IPS DF 4.7 (cell line): Measurements from ENCODE around the gene MORF4L1.
"Not testable (repeated sequence)": the region's sequence is repeated elsewhere in the genome, so short reads cannot be mapped to it uniquely, and the experiment has no call there.

Source experiments
- DNase-seq: peaks from one replicate; pipeline ENCODE4 v3.0.0-alpha.2; 2013; ENCODE audit warnings: low spot score; ENCODE audit errors: extremely low read depth

MORF4L1 gene, protein sequence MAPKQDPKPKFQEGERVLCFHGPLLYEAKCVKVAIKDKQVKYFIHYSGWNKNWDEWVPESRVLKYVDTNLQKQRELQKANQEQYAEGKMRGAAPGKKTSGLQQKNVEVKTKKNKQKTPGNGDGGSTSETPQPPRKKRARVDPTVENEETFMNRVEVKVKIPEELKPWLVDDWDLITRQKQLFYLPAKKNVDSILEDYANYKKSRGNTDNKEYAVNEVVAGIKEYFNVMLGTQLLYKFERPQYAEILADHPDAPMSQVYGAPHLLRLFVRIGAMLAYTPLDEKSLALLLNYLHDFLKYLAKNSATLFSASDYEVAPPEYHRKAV

DNA sequence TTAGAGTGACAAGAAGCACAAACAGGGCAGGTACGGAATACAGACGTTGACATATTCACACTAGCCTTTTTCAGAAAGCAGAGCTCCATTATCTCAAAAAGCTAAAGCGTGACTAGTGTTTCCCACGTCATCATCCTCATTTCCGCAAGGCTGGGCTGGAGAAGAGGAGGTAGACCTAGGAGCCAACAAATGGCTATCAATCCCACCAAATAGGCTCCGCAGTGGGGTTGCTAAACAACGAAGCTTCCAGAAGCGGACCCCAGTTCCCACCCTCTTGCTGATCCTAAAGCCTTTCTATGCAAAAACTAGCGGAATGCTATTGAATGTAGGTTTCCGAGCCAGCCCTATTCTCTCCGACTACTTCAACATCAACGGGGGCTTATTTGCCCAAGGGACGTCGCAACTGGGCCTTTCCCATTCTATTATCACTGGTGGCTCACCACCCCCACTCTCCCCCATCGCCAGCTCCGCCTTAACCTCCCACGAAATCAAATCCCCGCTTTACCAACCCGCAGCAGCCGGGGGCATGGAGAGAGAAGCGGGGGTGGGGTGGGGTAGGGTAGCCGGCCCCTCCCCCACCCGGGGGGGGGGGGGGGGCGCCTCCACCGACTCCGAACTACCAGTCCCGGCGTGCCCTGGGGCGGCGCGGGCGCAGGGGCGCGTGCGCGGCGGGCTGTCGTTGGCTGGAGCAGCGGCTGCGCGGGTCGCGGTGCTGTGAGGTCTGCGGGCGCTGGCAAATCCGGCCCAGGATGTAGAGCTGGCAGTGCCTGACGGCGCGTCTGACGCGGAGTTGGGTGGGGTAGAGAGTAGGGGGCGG lies at the start of gene MORF4L1:
Gene MORF4L1 (plus strand): TSS at position 736 of the 817 bp plus-strand sequence. CDS start 128 bp downstream, outside the sequence.
- DNase-seq, result no peak

- DNase-seq, result no peak
Observed at GRCh38 chr15:78828920-78829319, 43.8 kb upstream of the MORF4L1 start.

DNA sequence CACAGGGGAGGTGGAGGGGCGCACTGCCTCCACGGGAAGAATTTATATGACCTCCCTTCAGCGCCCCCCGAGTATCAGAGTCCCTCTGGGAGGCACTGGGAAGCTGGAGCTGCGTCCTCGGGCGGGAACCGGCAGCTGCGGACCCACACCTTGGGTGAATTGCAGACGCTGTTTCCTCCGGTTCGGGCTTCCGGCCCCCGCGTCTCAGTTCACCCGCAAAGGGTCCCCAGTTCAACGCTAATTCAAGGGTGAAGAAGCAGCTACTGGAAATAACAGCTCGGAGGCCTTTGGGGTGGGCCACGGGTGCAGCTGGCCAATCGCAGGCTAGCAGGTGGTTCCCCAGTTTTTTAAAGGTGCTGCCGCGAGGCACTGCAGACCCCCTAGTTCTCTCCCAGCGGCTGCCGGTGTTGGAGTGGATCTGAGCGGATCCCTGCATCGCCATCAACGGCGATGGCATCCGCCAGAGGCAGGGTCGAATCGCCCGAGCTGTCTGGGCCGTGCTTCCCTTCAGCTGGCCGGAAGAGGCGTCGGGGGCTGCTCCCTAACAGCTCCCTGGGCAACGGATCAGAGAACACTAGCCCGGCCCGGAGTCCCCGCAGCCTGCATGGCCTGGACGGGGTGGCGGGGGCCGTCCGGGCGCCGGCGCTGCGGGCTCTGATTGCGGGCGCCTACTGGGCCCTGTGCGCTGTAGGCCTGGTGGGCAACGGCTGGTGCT lies 42.0 kb upstream of the MORF4L1 start:
- DNase-seq, result no peak

GRCh38 chr15:78831229-78832207 lies 41.2 kb upstream of the MORF4L1 start:
- no peak for DNase-seq

DNA sequence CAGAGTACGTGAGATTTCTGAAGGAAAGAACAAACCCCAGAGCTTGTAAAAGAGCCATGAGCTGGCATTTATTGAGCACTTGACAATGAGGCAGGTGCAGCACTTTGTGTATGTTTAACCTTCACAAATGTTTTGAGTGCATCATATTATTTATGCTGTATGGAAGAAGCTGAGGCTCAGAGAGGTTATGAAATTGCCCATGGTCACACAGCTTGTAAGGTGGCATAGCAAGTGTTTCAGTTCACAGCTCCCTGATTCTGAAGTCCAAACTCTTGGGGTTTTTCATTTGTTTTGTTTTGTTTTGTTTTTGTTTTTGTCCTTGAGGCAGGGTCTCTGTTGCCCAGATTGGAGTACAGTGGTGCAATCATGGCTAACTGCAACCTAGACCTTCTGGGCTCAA lies 36.4 kb upstream of the MORF4L1 start:
- DNase-seq, result no peak

DNA sequence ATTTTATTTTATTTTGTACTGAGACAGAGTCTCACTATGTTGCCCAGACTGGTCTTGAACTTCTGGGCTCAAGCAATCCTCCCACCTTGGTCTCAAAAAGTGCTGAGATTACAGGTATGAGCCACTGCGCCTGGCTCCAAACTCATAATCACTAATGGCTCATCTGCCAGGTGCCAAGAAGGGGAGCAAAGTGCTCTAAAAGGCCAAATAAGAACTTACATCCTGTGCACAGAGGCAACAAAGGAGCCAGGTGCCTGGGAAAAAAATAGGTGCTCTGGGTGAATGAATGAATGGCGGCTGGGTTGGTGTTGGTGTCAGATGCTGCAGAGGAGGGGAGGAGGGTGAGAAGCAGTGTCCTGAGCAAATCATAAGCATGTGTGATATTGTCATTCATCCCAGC lies 35.6 kb upstream of the MORF4L1 start:
- DNase-seq, result no peak

DNA sequence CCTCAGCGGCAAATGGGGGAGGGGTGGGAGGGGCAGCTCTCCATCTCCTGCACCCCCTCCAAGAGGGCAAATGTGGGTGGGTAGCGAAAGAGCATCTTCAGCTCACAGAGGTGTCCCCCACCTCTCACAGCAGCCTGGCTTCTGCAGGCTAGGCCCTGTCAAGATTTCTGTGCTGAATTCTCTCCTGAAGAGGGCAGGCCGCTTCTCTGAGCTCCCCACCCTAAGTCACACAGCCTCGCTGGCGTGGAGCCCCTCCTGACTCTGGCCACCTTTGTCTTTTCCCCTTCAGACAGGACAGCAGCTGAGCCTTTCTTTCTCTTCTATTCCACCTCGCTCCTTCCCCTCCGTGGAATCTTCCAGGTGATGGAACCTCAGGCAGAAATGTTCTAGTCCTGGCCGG lies 35.1 kb upstream of the MORF4L1 start:
- DNase-seq, result no peak

DNA sequence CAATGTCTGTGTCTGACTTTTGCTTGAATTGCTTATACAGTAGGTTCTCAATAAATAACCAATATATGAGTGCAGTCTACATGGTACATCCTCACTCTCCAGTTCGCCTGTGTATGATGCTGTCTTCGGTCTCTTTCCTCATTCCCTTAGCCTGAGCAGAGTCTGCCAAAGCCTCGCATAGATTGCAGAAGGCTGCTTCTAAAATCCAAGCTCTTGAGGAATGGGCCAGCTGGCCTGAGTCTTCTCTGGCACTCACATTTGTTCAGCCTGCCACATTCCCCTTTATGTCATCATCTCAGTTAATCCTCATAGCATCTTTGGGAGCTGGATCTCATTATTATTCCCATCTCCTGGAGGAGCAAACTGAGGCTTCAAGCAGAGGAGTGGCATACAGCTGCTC lies 34.2 kb upstream of the MORF4L1 start:
- no peak for DNase-seq

- DNase-seq, result not testable (repeated sequence)
Observed at GRCh38 chr15:78839151-78839550, 33.5 kb upstream of the MORF4L1 start.

DNA sequence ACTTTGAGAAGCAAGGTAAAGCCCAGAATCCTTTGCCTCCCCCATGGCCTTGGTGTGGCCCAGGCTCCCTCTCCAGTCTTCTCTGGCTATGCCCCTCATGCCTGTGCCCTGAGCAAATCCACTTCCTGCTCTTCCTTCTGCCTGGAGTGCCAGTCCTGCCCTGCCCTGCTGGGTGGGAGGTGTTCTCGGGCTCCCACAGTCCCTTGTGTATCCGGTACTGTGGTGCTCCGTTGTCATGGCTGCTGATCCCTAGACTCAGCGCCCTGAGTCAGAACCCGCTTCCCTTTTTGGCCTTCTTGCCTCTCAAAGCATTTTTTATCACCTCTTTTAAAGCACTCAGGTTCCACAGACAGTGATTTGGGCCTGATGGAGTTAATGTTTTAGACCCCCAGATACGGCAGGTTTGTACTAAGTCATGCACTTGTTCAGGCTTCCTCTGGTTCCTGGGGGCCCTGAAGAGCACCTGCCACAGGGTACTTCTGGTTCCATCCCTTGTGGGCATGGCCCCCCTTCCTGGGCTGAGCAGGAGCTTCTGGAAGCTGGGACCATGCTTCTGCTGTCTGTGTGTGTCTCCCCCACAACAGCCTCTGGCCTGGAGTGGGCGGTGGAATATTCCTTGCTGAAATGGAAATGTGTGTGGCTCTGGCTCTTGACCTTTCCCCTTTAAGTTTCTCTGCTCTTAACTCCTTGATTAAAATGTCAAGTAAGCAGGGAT lies 31.9 kb upstream of the MORF4L1 start:
- DNase-seq, result no peak

DNA sequence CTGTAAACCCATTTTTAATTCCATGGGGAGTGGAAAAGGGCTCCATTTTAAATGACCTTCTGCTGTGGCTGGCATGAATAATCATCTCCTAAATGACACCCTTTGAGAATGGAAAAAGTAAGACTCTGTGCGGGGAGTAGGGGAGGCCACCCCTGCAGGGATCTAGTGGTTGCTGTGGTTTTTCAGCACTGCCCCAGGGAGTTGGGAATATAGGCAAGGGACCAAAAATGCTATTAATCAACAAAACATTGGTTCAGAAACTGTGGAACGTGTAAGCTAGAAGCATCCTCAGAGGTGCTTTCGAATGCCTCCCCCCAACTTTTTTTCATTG lies 31.3 kb upstream of the MORF4L1 start:
- DNase-seq, result no peak

DNA sequence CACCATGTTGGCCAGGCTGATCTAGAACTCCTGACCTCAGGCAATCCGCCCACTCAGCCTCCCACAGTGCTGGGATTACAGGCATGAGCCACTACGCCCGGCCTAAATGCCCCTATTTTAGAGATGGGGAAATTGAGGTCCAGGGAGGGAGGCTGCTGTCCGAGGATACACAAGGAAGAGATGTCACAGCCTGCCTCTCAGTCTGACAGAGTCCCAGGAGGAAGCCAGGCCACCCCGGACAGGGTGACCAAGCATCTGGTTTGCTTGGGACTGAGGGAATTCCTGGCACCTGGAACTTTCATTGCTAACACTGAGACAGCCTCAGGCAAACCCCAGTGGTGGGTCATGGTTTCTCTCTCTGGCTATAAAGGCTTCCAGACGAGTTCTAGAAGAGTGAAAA lies 30.8 kb upstream of the MORF4L1 start:
- DNase-seq, result no peak

GRCh38 chr15:78842519-78842918 lies 30.2 kb upstream of the MORF4L1 start:
- DNase-seq, result no peak

GRCh38 chr15:78846906-78847305 lies 25.8 kb upstream of the MORF4L1 start:
- DNase-seq, result not testable (repeated sequence)

GRCh38 chr15:78847387-78847906 lies 25.2 kb upstream of the MORF4L1 start:
- DNase-seq, result not testable (repeated sequence)

- DNase-seq, result no peak
Observed at GRCh38 chr15:78850352-78850751, 22.3 kb upstream of the MORF4L1 start.

- DNase-seq, result no peak
Observed at GRCh38 chr15:78850941-78851755, 21.5 kb upstream of the MORF4L1 start.

DNA sequence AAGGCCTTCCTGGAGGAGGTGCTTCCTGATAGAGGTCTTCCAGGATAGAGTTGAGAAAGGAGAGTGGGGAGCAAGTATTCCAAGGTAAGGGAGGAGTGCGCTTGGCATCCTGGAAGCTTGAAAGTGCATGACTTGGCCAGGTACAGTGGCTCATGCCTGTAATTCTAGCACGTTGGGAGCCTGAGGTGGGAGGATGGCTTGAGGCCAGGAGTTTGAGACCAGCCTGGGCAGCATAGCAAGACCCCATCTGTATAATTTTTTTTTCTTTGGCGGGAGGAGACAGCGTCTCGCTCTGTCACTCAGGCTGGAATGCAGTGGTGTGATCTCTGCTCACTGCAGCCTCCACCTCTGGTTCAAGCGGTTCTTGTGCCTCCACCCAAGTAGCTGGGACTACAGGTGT lies 19.2 kb upstream of the MORF4L1 start:
- no peak for DNase-seq

DNA sequence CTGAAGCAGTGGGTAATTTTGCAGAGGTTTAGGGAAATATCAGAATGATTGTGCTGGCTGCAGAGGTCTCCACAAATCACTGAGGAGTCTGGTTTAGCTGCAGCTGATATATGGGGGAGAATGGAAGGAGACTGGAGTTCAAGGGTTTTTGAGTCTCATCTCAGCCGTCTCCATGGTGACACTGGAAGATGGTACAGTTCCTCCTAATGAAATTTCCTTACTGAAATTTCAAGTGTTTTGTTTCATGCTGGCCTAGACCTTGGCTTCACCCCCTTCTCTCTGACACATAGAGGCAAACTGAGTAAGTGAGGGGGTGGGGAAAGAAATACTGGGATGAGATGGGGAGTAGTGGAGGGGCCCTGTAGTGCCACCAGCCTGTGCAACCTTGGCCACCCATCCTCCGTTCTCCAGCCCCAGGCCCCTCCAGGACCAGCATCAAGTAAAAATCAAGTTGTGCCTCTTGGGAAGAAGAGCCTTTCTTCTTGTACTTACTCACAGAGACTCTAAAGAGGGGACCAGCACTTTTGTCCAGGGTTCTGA lies 17.8 kb upstream of the MORF4L1 start:
- DNase-seq, result no peak
